Measurements from ENCODE around the gene SLC34A3.

SLC34A3 gene

DNA sequence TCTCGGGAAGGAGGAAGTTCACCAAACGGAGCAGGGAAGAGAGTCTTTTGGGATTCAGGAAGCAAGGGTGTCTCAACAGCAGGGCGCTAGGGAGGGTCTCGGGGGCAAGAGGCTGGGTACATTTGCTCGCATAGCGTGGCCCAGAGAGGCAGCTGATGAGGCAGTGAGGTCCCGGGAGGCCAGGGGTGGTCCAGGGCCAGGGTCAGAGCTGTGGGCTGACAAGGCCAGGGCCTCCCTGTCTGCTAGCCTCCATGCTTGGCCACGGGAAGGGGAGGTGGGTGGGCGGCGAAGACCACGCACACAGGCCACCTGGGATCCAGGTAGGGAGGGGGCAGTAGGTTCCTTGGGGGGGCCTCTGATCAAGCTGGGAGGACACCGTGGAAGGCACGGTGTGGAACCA, 19.2 kb upstream of the SLC34A3 start:
- Histone ChIP-seq H3K4me1 (ENCODE audit: low read length) (peaks cover 5% of the 10 kb centered on the region), H3K4me3 (ENCODE audit: low read length) (no peak overlapping the region), H3K4me2 (ENCODE audit: low read depth, low read length) (no peak overlapping the region), H4K20me1 (ENCODE audit: insufficient read depth, low read length) (no peaks in the 10 kb centered on the region), H2AFZ (ENCODE audit: low read length) (no peak overlapping the region), H3K27me3 (replicated peaks; ENCODE audit: insufficient read depth, low read length) (no peaks in the 10 kb centered on the region), H3K79me2 (ENCODE audit: low read length) (peaks cover 11% of the 10 kb centered on the region), H3K36me3 (replicated peaks; ENCODE audit: insufficient read depth, low read length) (no peaks in the 10 kb centered on the region), H3K9ac (ENCODE audit: low read length) (no peak overlapping the region), H3K9me3 (replicated peaks; ENCODE audit: insufficient read depth, low read length) (no peaks in the 10 kb centered on the region), H3K27ac (ENCODE audit: low read length) (no peak overlapping the region), H3K9me2 (replicated peaks; ENCODE audit: insufficient read depth, low read length) (no peaks in the 10 kb centered on the region), H3F3A (ENCODE audit: insufficient read depth, low read length) (no peaks in the 10 kb centered on the region)
- TF ChIP-seq, protein P1, sequence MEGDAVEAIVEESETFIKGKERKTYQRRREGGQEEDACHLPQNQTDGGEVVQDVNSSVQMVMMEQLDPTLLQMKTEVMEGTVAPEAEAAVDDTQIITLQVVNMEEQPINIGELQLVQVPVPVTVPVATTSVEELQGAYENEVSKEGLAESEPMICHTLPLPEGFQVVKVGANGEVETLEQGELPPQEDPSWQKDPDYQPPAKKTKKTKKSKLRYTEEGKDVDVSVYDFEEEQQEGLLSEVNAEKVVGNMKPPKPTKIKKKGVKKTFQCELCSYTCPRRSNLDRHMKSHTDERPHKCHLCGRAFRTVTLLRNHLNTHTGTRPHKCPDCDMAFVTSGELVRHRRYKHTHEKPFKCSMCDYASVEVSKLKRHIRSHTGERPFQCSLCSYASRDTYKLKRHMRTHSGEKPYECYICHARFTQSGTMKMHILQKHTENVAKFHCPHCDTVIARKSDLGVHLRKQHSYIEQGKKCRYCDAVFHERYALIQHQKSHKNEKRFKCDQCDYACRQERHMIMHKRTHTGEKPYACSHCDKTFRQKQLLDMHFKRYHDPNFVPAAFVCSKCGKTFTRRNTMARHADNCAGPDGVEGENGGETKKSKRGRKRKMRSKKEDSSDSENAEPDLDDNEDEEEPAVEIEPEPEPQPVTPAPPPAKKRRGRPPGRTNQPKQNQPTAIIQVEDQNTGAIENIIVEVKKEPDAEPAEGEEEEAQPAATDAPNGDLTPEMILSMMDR (IDR thresholded peaks at IDR 0.05; ENCODE audit: low read length): no peak
- no peak for TF ChIP-seq EZH2 (optimal IDR thresholded peaks at IDR 0.05; ENCODE audit: low read depth, low read length)
- TF ChIP-seq EZH2phosphoT487 (IDR thresholded peaks at IDR 0.05; ENCODE audit: low read length): no peak
- no peak for DNase-seq

DNA sequence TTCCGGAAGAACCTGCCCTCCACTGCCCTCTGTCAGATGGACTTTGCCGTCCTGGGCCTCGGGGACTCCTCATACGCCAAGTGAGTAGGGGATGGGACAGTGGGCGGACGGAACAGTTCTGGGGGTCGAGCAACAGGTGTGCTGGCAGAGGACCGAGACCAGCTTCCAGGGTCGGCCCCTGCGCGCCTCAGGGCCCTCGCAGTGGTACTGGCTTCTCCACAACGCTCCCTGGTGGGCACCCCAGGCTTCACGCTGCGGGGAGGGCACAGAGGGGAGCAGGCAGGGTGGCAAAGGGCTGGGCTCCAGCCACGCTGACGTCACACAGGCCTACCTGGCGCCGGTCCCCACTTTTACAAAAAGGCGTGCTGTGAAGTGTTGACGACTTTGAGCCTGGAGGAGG, 18.2 kb upstream of the SLC34A3 start:
- H4K20me1 ChIP-seq (ENCODE audit: insufficient read depth, low read length): no peaks in the 10 kb centered on the region
- H3K79me2 ChIP-seq (ENCODE audit: low read length): peaks cover 1% of the 10 kb centered on the region; the same call in 1 of the 2 replicates
- H3K36me3 ChIP-seq (replicated peaks; ENCODE audit: insufficient read depth, low read length): no peaks in the 10 kb centered on the region
- H3K4me2 ChIP-seq (ENCODE audit: low read depth, low read length): no peak overlapping the region
- TF ChIP-seq, protein P1 (IDR thresholded peaks at IDR 0.05; ENCODE audit: low read length): no peak
- H3K9ac ChIP-seq (ENCODE audit: low read length): no peak overlapping the region
- no peaks in the 10 kb centered on the region for H3K27me3 ChIP-seq (replicated peaks; ENCODE audit: insufficient read depth, low read length)
- H3K4me1 ChIP-seq (ENCODE audit: low read length): no peaks in the 10 kb centered on the region
- H2AFZ ChIP-seq (ENCODE audit: low read length): no peak overlapping the region
- H3K9me3 ChIP-seq (replicated peaks; ENCODE audit: insufficient read depth, low read length): no peaks in the 10 kb centered on the region
- no peaks in the 10 kb centered on the region for H3F3A ChIP-seq (ENCODE audit: insufficient read depth, low read length)
- H3K9me2 ChIP-seq (replicated peaks; ENCODE audit: insufficient read depth, low read length): no peaks in the 10 kb centered on the region
- no peak for DNase-seq
- H3K27ac ChIP-seq (ENCODE audit: low read length): no peak overlapping the region
- H3K4me3 ChIP-seq (ENCODE audit: low read length): no peak overlapping the region

DNA sequence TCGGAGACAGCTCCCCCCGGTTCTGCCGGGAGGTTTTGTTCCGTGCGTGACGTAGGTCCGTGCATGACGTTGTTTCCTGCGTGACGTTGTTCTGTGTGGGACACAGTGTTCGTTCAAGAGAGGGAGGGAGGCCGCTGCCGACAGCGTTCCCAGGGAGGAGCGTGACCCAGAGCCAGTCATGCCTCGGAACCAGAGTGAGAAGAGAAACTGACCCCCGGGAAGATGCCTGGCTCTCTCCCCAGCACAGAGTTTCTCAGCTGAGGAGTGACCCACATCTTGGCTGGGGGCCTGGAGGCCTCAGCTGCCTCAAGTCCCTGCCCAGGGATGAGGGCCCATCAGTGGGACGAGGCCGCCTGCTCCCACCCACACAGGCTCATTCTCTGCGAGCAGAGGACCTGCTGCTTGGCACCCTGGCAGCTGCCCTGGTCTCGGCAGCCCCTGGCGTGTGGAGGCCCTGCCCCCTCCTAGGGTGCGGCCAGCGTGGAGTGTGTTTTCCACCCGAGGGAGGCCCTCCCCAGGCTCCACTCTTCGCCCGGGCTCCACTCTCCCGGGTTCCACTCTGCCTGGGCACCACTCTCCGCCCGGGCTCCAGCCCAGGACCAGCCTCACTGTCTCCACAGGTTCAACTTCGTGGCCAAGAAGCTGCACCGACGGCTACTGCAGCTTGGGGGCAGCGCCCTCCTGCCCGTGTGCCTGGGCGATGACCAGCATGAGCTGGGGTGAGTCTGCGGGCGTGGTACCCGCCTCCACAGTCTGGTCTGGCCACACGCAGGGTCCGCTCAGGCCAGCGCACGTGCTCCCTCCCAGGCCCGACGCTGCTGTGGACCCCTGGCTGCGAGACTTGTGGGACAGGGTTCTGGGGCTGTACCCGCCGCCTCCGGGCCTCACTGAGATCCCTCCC, 17.3 kb upstream of the SLC34A3 start:
- H3K27me3 ChIP-seq (replicated peaks; ENCODE audit: insufficient read depth, low read length): no peaks in the 10 kb centered on the region

More for the DNA sequence above, 17.3 kb upstream of the SLC34A3 start:
- Histone ChIP-seq H3F3A (ENCODE audit: insufficient read depth, low read length) (no peaks in the 10 kb centered on the region), H3K36me3 (replicated peaks; ENCODE audit: insufficient read depth, low read length) (no peaks in the 10 kb centered on the region), H3K27ac (ENCODE audit: low read length) (no peak overlapping the region), H3K4me3 (ENCODE audit: low read length) (no peak overlapping the region), H3K4me1 (ENCODE audit: low read length) (no peaks in the 10 kb centered on the region), H3K9ac (ENCODE audit: low read length) (no peak overlapping the region), H3K9me3 (replicated peaks; ENCODE audit: insufficient read depth, low read length) (no peaks in the 10 kb centered on the region), H3K9me2 (replicated peaks; ENCODE audit: insufficient read depth, low read length) (no peaks in the 10 kb centered on the region), H4K20me1 (ENCODE audit: insufficient read depth, low read length) (no peaks in the 10 kb centered on the region), H3K4me2 (ENCODE audit: low read depth, low read length) (no peak overlapping the region), H2AFZ (ENCODE audit: low read length) (no peak overlapping the region), H3K79me2 (ENCODE audit: low read length) (no peaks in the 10 kb centered on the region)
- TF ChIP-seq EZH2phosphoT487 (IDR thresholded peaks at IDR 0.05; ENCODE audit: low read length): no peak
- TF ChIP-seq, protein P1 (IDR thresholded peaks at IDR 0.05; ENCODE audit: low read length): no peak
- no peak for TF ChIP-seq EZH2 (optimal IDR thresholded peaks at IDR 0.05; ENCODE audit: low read depth, low read length)
- no peak for DNase-seq

All from MM.1S (cell line).